Neutrophil (primary cell): ENCODE data around the gene DNAH1.

Source experiments
- H3K27ac ChIP-seq: fragments of 200-600 bp; sonication (generic); 2 replicates; pipeline ENCODE4 v1.5.1; 2016; ENCODE audit warnings: mild to moderate bottlenecking, moderate library complexity
- H3K27me3 ChIP-seq: fragments of 200-600 bp; sonication (generic); 2 replicates; pipeline ENCODE4 v1.6.0; 2016; ENCODE audit warnings: mild to moderate bottlenecking
- H3K36me3 ChIP-seq: fragments of 200-600 bp; sonication (generic); 2 replicates; pipeline ENCODE4 v1.5.1; 2017
- H3K4me1 ChIP-seq, 2 experiments: fragments of 200-600 bp in 1 of 2; sonication (generic) in 1 of 2; 1 replicate in 1 of 2; 2 replicates in 1 of 2; pipeline versions ENCODE4 v1.5.1 to v1.6.1; 2013 to 2016; ENCODE audit warnings: low read depth in 1 of 2, low read length in 1 of 2, mild to moderate bottlenecking in 1 of 2, moderate library complexity in 1 of 2; ENCODE audit not compliant: control insufficient read depth in 1 of 2, insufficient read depth in 1 of 2
- H3K4me3 ChIP-seq, 2 experiments: fragments of 200-600 bp in 1 of 2; sonication (generic) in 1 of 2; 1 replicate in 1 of 2; 2 replicates in 1 of 2; pipeline ENCODE4 v1.5.1; 2013 to 2016; ENCODE audit warnings: low read depth in 1 of 2, low read length in 1 of 2, mild to moderate bottlenecking in 1 of 2, moderate library complexity in 1 of 2
- H3K9me3 ChIP-seq: fragments of 200-600 bp; sonication (generic); 2 replicates; pipeline ENCODE4 v1.5.1; 2016
- CTCF ChIP-seq: fragments of 200-600 bp; sonication (generic); IDR thresholded peaks from 2 replicates; pipeline ENCODE4 v1.5.1; 2016; ENCODE audit warnings: antibody characterized with exemption

Gene DNAH1

GRCh38 chr3:52388348-52388821 lies 72.3 kb downstream of the DNAH1 start:
- Histone ChIP-seq H3K27ac (no peak overlapping the region), H3K4me1 (no peaks in the 10 kb centered on the region), H3K36me3 (peaks cover 87% of the 10 kb centered on the region), H3K4me3 (no peak overlapping the region), H3K9me3 (no peaks in the 10 kb centered on the region), H3K27me3 (no peaks in the 10 kb centered on the region)
- TF ChIP-seq CTCF, result no peak

- H3K27ac ChIP-seq, result no peak overlapping the region
- H3K27me3 ChIP-seq, result no peaks in the 10 kb centered on the region
- peaks cover 92% of the 10 kb centered on the region for H3K36me3 ChIP-seq
- no peak for TF ChIP-seq CTCF
- no peak overlapping the region for H3K4me3 ChIP-seq
- no peaks in the 10 kb centered on the region for H3K4me1 ChIP-seq
- H3K9me3 ChIP-seq, result no peaks in the 10 kb centered on the region
Measured at GRCh38 chr3:52388933-52389332, 72.8 kb downstream of the DNAH1 start.

GRCh38 chr3:52391096-52391495 lies 75.0 kb downstream of the DNAH1 start:
- no peak overlapping the region for H3K4me3 ChIP-seq
- no peak for TF ChIP-seq CTCF
- H3K27ac ChIP-seq, result no peak overlapping the region
- no peaks in the 10 kb centered on the region for H3K9me3 ChIP-seq
- peaks cover 93% of the 10 kb centered on the region for H3K36me3 ChIP-seq
- no peaks in the 10 kb centered on the region for H3K4me1 ChIP-seq
- H3K27me3 ChIP-seq, result no peaks in the 10 kb centered on the region

- Histone ChIP-seq H3K4me3 (no peak overlapping the region), H3K4me1 (no peaks in the 10 kb centered on the region), H3K27ac (no peak overlapping the region), H3K36me3 (peaks cover 93% of the 10 kb centered on the region), H3K9me3 (no peaks in the 10 kb centered on the region), H3K27me3 (no peaks in the 10 kb centered on the region)
- TF ChIP-seq CTCF, result no peak
Measured at GRCh38 chr3:52392216-52392930, 76.3 kb downstream of the DNAH1 start.

GRCh38 chr3:52393131-52393807 lies 77.2 kb downstream of the DNAH1 start:
- Histone ChIP-seq H3K27ac (no peak overlapping the region), H3K9me3 (no peaks in the 10 kb centered on the region), H3K4me1 (no peaks in the 10 kb centered on the region), H3K36me3 (peaks cover 93% of the 10 kb centered on the region), H3K4me3 (no peak overlapping the region), H3K27me3 (no peaks in the 10 kb centered on the region)
- no peak for TF ChIP-seq CTCF
